Liver (tissue), 9 donors: ENCODE results near the gene SPTB. TPM values are rescaled to one million over a fixed set of nuclear protein-coding genes. Genes with fewer than 3 reads are reported as not detected.

ENCODE experiments used
- DNase-seq: peaks from one replicate; pipeline ENCODE4 v3.0.0-alpha.2; 2017; ENCODE audit warnings: low spot score
- H3K27ac ChIP-seq, 2 donors: one replicate each; pipeline ENCODE4 v1.7.0; 2013; ENCODE audit warnings: inconsistent platforms in 2 of 2, low read length in 2 of 2, control low read depth in 1 of 2, low read depth in 1 of 2, mild to moderate bottlenecking in 1 of 2
- H3K27me3 ChIP-seq, 4 donors: one replicate each; pipeline versions ENCODE4 v1.6.1 to v1.7.0; 2013; ENCODE audit warnings: low read length in 3 of 4, inconsistent platforms in 1 of 4, mild to moderate bottlenecking in 1 of 4, moderate library complexity in 1 of 4; ENCODE audit not compliant: control insufficient read depth in 4 of 4, insufficient read depth in 4 of 4
- H3K36me3 ChIP-seq, 4 donors: one replicate each; pipeline versions ENCODE4 v1.6.1 to v1.7.0; 2013; ENCODE audit warnings: low read length in 3 of 4, mild to moderate bottlenecking in 3 of 4, low read depth in 1 of 4, moderate library complexity in 1 of 4; ENCODE audit not compliant: control insufficient read depth in 4 of 4, insufficient read depth in 3 of 4
- H3K4me1 ChIP-seq, 4 donors: one replicate each; pipeline versions ENCODE4 v1.6.1 to v1.7.0; 2013; ENCODE audit warnings: low read length in 3 of 4, mild to moderate bottlenecking in 3 of 4, moderate library complexity in 1 of 4; ENCODE audit not compliant: control insufficient read depth in 4 of 4, insufficient read depth in 4 of 4
- H3K4me3 ChIP-seq, 3 donors: one replicate each; pipeline versions ENCODE4 v1.6.1 to v1.7.0; 2013; ENCODE audit warnings: low read length in 3 of 3, control low read depth in 1 of 3, low read depth in 1 of 3, mild to moderate bottlenecking in 1 of 3
- H3K9ac ChIP-seq, 2 donors: one replicate each; pipeline ENCODE4 v1.7.0; 2013; ENCODE audit warnings: low read length in 2 of 2, mild to moderate bottlenecking in 2 of 2, moderate library complexity in 2 of 2, control low read depth in 1 of 2, low read depth in 1 of 2
- H3K9me3 ChIP-seq, 4 donors: one replicate each; pipeline versions ENCODE4 v1.6.1 to v1.7.0; 2013; ENCODE audit warnings: low read length in 3 of 4; ENCODE audit not compliant: control insufficient read depth in 4 of 4
- CTCF ChIP-seq: fragments of 150-350 bp; IDR thresholded peaks from 2 replicates; pipeline ENCODE4 v1.5.1; 2017; ENCODE audit warnings: improper control_type of control experiment, low read depth, low read length; ENCODE audit not compliant: missing input control
- EGR1 ChIP-seq, 2 donors: IDR thresholded peaks; 2 replicates each; pipeline ENCODE4 v1.6.1; 2016 to 2018; ENCODE audit warnings: antibody characterized with exemption in 2 of 2, low read depth in 2 of 2
- FOXA1 ChIP-seq: IDR thresholded peaks from 2 replicates; pipeline ENCODE4 v1.6.1; 2016; ENCODE audit warnings: antibody characterized with exemption
- GABPA ChIP-seq, 2 donors: IDR thresholded peaks in 1 of 2; conservative IDR thresholded peaks in 1 of 2; 2 replicates each; pipeline ENCODE4 v1.6.1; 2016; ENCODE audit warnings: antibody characterized with exemption in 2 of 2, mild to moderate bottlenecking in 1 of 2, moderate library complexity in 1 of 2
- HNF4A ChIP-seq, 2 donors: conservative IDR thresholded peaks; 2 replicates each; pipeline ENCODE4 v1.6.1; 2016; ENCODE audit warnings: antibody characterized with exemption in 2 of 2, mild to moderate bottlenecking in 2 of 2
- HNF4G ChIP-seq: IDR thresholded peaks from 2 replicates; pipeline ENCODE4 v1.6.1; 2016; ENCODE audit warnings: antibody characterized with exemption
- MAX ChIP-seq: IDR thresholded peaks from 2 replicates; pipeline ENCODE4 v1.6.1; 2016; ENCODE audit warnings: antibody characterized with exemption
- NR2F2 ChIP-seq: IDR thresholded peaks from 2 replicates; pipeline ENCODE4 v1.6.1; 2016; ENCODE audit warnings: antibody characterized with exemption
- RAD21 ChIP-seq, 2 donors: IDR thresholded peaks; 2 replicates each; pipeline ENCODE4 v1.6.1; 2016; ENCODE audit warnings: antibody characterized with exemption in 2 of 2, mild to moderate bottlenecking in 2 of 2
- RXRA ChIP-seq, 2 donors: IDR thresholded peaks; 2 replicates each; pipeline ENCODE4 v1.6.1; 2017 to 2018; ENCODE audit warnings: antibody characterized with exemption in 2 of 2, mild to moderate bottlenecking in 1 of 2
- SP1 ChIP-seq: IDR thresholded peaks from 2 replicates; pipeline ENCODE4 v1.6.1; 2018; ENCODE audit warnings: antibody characterized with exemption, mild to moderate bottlenecking
- TAF1 ChIP-seq: conservative IDR thresholded peaks from 2 replicates; pipeline ENCODE4 v1.6.1; 2016; ENCODE audit warnings: antibody characterized with exemption, mild to moderate bottlenecking
- YY1 ChIP-seq: IDR thresholded peaks from 2 replicates; pipeline ENCODE4 v1.6.1; 2016; ENCODE audit warnings: antibody characterized with exemption, mild to moderate bottlenecking
- ZBTB33 ChIP-seq: IDR thresholded peaks from 2 replicates; pipeline ENCODE4 v1.6.1; 2016; ENCODE audit warnings: antibody characterized with exemption
- WGBS: extraction: QIAGEN DNeasy Blood & Tissue Kit; methylation state at CpG from one replicate; pipeline ENCODE4 v1.1.7; 2013; 5-methylcytosine and 5-hydroxymethylcytosine counted together
- polyA plus RNA-seq, 2 donors: library from polyadenylated mRNA; stranded (reverse) in 1 of 2; unstranded in 1 of 2; fragments of 200-250 nt in 1 of 2; fragments of >200 nt in 1 of 2; fragmentation: Nextera tagmentation in 1 of 2; extraction: Ambion mirVana in 1 of 2; gene quantifications; one replicate each; pipeline versions ENCODE4 v1.2.1 to v1.2.3, GENCODE V29; 2013 to 2015
- total RNA-seq, 2 donors: library from RNA; depleted of rRNA; stranded (reverse); fragments of >200 nt; gene quantifications; one replicate each; pipeline ENCODE4 v1.2.3, GENCODE V29; 2014
- TF ChIP-seq, protein P1 (sequence below): IDR thresholded peaks from 2 replicates; pipeline ENCODE4 v1.6.1; 2016; ENCODE audit warnings: antibody characterized with exemption, mild to moderate bottlenecking
- donor health status: healthy.
- donor health status: healthy.
- donor health status: healthy.
- donor health status: healthy.
- donor health status: healthy.

The SPTB gene
- total and polyA plus RNA-seq, 4 donors, result 0.12 to 332 (median 0.26) TPM

DNA sequence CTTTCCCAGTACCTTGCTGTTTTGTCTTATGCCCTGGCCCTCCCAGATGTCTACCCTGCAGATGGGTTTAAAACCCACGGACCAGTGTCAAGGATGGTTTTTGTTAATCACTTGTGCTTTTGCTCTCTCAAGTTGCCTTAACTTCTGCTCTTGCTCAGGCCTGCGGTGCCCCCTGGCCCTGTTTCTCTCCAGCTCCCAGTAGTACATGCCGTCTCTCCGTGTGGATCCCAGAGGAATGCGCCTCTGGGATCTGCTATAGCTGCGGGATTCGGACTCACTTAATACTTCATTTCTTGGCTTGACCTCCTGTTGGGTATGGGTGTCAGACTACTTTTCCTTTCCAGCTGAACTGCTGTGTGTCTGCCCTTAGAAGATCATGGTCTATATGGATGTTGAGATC, 160.9 kb downstream of the SPTB start:
- H3K27ac ChIP-seq, result no peak overlapping the region
- no peaks in the 10 kb centered on the region for H3K36me3 ChIP-seq
- H3K4me1 ChIP-seq, result peaks cover 13 to 62% (median 46%) of the 10 kb centered on the region in 4 donors
- no peaks in the 10 kb centered on the region for H3K9me3 ChIP-seq
- TF ChIP-seq RXRA (IDR thresholded peaks at IDR 0.05), result no peak
- peak; percentile 37 for TF ChIP-seq NR2F2
- no peak for DNase-seq
- H3K9ac ChIP-seq, result no peak overlapping the region
- 87% methylated on average over 7 of the region's 7 CpGs for WGBS
- no peaks in the 10 kb centered on the region for H3K27me3 ChIP-seq
- no peak overlapping the region for H3K4me3 ChIP-seq

GRCh38 chr14:64717870-64718269, 161.8 kb downstream of the SPTB start:
- Histone ChIP-seq H3K27ac (peak overlapping the region; percentile 48 to 51), H3K9ac (no peak overlapping the region), H3K4me1 (peaks cover 13 to 62% (median 45%) of the 10 kb centered on the region in 4 donors), H3K36me3 (no peaks in the 10 kb centered on the region), H3K27me3 (no peaks in the 10 kb centered on the region), H3K9me3 (peaks cover 0 to 4% (median 0%) of the 10 kb centered on the region in 4 donors), H3K4me3 (no peak overlapping the region)
- DNase-seq, result no peak
- 16% methylated on average over 6 of the region's 6 CpGs for WGBS
- no peak for TF ChIP-seq EGR1 (IDR thresholded peaks at IDR 0.05; ENCODE audit: low read depth in 2 of 2)
- TF ChIP-seq FOXA1, result no peak
- peak in 1 of 2 donors; percentile 30 for TF ChIP-seq HNF4A (conservative IDR thresholded peaks at IDR 0.05)
- TF ChIP-seq HNF4G, result no peak
- TF ChIP-seq CTCF, result no peak
- TF ChIP-seq MAX, result no peak
- no peak for TF ChIP-seq SP1
- TF ChIP-seq RXRA (IDR thresholded peaks at IDR 0.05), result peak in 1 of 2 donors; percentile 19

GRCh38 chr14:64715628-64716412, 163.9 kb downstream of the SPTB start:
- peak overlapping the region; percentile 16 to 32 for H3K27ac ChIP-seq
- no peaks in the 10 kb centered on the region for H3K27me3 ChIP-seq
- H3K4me1 ChIP-seq, result peaks cover 13 to 54% (median 46%) of the 10 kb centered on the region in 4 donors
- H3K9me3 ChIP-seq, result peaks cover 0 to 4% (median 0%) of the 10 kb centered on the region in 4 donors
- H3K9ac ChIP-seq, result no peak overlapping the region
- no peak overlapping the region for H3K4me3 ChIP-seq
- WGBS, result 67% methylated on average over 22 of the region's 22 CpGs
- no peak for DNase-seq
- no peaks in the 10 kb centered on the region for H3K36me3 ChIP-seq
- TF ChIP-seq, protein P1, sequence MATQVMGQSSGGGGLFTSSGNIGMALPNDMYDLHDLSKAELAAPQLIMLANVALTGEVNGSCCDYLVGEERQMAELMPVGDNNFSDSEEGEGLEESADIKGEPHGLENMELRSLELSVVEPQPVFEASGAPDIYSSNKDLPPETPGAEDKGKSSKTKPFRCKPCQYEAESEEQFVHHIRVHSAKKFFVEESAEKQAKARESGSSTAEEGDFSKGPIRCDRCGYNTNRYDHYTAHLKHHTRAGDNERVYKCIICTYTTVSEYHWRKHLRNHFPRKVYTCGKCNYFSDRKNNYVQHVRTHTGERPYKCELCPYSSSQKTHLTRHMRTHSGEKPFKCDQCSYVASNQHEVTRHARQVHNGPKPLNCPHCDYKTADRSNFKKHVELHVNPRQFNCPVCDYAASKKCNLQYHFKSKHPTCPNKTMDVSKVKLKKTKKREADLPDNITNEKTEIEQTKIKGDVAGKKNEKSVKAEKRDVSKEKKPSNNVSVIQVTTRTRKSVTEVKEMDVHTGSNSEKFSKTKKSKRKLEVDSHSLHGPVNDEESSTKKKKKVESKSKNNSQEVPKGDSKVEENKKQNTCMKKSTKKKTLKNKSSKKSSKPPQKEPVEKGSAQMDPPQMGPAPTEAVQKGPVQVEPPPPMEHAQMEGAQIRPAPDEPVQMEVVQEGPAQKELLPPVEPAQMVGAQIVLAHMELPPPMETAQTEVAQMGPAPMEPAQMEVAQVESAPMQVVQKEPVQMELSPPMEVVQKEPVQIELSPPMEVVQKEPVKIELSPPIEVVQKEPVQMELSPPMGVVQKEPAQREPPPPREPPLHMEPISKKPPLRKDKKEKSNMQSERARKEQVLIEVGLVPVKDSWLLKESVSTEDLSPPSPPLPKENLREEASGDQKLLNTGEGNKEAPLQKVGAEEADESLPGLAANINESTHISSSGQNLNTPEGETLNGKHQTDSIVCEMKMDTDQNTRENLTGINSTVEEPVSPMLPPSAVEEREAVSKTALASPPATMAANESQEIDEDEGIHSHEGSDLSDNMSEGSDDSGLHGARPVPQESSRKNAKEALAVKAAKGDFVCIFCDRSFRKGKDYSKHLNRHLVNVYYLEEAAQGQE, result no peak
- TF ChIP-seq RXRA (IDR thresholded peaks at IDR 0.05) (no peak), RAD21 (IDR thresholded peaks at IDR 0.05) (no peak), CTCF (no peak), NR2F2 (no peak), FOXA1 (no peak), HNF4A (conservative IDR thresholded peaks at IDR 0.05) (no peak), TAF1 (no peak), MAX (no peak), YY1 (no peak), SP1 (no peak), HNF4G (no peak), ZBTB33 (no peak), GABPA (IDR thresholded peaks at IDR 0.05 in 1 of 2, conservative IDR thresholded peaks at IDR 0.05 in 1 of 2) (no peak)
